ENCODE measurements around the gene CYP4F22.
A peak's percentile ranks its signal among the peaks of the same experiment; 100 is the strongest.
"Not testable (repeated sequence)": the region's sequence is repeated elsewhere in the genome, so short reads cannot be mapped to it uniquely, and the experiment has no call there.

Gene CYP4F22

DNA sequence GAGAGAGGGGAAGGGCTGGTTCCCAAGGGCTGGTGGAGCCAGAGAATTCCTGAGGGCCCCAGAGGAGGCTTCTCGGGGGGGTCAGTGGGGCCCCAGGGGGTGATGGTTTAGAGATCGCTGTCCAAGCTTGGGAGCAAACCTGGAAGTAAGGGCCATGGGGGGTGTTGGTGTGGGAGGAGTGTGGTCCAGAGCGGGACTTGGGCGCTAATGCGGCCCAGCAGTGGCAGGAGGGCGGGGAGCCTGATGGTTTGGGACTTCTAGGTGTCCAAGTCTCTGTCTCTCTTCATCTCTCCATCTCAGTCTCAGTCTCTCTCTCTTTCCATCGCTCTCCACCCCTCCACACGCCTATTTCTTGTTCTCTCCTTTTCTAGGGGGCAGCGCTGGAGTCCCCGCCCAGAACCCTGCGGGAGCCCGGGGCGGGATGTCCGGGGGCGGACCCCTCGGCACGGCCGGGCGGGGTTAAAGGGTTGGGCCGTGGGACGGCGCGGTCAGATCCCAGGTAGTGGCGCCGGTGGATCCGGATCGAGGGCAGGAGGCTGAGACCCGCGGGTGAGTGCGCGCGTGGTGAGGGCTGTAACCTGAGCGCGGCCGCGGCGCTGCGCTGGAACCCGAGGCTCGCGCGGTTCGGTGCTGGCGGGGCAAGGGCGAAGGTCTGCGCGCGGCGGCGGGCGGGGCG, at the start of gene CYP4F22:
TSS of gene CYP4F22 (plus strand) at position 491 of the 676 bp plus-strand sequence. CDS start 16,812 bp downstream, outside the sequence.
- DNase-seq: peak; percentile 44

DNA sequence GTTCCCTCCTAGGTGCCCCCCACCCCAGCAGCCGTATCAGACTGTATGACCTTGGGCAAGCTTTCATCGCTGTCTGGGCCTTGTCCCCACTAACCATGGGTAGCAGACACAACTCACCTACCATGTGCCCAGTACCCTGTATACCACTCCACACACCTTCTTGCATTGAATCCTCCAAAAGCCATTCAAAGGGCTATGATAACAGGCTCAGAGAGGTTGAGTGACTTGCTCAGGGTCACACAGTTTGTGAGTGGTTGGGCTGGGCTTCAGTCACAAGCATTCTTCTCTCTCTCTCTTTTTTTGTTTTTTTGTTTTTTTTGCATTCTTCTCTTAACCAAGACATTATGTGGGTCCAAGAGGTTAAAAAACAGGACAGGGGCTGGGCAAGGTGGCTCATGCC, 46.6 kb upstream of the CYP4F22 start:
- DNase-seq: no peak

DNA sequence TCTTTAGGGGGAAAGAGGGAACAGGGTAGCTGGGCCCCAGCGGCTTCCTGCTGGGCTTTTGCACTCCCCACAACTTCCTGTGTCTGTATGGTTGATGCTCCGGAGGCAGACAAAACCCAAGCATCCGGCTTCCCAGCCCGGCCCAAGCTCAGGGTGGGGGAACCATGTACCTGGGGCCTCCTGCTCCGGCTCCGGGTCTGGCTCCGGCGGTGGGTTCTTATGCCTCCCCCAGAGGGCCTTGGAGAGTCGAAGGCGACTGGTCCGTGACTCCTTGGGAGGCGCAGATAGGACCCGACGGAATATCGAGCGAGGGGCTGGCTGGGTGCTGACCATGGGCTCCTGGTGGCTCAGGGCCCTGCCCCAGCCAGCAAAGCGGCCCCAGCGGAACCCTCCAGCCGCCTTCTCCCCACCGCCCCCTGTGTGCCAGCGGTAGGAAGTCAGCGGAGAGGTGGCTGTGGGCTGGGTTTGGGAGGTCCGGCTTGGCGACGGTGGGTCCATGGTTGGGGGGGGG, 44.4 kb upstream of the CYP4F22 start:
- peak; percentile 88 for DNase-seq

DNA sequence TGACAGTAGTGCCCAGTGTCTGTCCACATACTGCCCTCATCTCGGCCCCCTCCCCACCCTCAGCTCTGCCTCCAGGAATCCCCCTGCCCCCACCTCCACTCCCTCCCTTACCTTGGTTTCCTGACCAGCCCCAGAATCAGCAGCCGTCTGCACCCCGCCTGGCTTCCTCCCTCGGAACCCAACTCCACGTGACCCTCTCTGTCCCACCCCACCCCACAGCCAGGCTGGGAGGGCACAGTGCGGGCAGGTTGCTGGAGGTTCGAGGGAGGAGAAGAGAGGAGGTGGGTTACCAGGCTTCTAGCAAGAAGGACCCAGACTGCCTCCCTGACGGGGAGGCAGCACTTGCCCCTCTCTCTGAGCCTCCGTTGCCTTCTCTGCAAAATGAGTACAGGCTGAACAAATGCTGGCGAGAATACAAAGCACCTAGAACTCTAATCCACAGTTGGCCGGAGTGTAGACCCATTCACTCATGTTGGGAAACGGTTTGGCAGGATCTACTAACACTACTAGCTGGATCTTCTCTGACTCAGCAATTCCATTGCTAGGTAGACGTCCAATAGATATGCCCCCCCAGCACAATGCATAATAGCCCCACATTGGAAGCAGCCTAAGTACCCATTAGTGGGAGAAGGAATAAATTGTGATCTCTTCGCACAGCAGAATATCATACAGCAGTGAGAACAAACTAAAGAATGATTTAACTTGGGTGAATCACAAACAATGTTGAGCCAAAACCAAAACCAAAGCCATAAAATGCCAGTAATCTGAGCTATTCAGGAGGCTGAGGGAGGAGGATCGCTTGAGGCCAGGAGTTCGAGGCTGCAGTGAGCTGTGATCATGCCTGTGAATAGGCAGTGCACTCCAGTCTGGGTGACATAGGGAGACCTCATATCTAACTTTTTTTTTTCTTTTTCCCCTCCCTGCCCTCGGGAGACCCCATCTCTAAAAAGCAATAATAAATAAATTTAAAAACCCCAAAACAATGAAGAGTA, 43.6 kb upstream of the CYP4F22 start, which contains the start of gene RASAL3:
TSS of gene RASAL3 (minus strand) at position 151 of the 992 bp plus-strand sequence. CDS start 186 bp downstream, outside the sequence.
- peak; percentile 86 for DNase-seq

DNA sequence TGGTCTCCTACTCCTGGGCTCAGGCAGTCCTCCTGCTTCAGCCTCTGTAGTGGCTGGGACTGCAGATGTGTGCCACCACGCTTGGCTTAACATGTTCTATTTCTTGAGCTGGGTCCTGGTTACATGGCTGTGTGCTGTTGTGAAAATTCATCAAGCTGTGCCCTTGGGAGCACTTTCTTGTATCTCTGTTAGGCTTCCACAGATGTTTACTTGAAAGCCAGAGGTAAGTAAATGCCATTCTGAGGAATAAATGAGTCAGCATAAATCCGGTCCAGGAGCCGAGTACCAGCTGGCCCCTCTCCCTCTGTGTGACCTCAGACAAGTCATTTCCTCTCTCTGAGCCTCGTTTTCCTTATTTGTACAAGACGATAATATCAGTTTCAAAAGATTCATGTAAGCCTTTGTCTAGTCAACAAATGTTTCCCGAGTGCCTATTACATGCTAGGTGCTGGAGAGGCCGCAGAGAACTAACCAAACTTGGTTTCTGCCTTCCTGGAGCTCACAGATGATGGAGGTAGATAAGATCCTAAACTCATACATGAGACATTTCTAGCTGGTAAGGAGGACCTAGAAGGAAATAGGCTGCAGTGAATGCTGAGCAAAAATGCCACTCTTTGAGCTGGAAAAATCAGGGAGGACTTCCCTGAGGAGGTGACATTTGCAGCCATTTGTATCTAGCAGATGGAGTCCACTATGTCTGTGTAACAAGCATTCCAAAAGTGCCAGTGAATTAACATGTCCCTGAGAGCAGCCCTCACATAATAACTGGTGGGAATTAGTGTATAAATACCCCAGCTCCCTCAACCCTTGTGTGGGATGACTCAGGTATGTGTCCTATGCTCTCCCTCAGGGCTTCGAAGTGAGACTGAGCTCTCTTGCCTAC, 41.2 kb upstream of the CYP4F22 start:
- peak; percentile 79 for DNase-seq

DNA sequence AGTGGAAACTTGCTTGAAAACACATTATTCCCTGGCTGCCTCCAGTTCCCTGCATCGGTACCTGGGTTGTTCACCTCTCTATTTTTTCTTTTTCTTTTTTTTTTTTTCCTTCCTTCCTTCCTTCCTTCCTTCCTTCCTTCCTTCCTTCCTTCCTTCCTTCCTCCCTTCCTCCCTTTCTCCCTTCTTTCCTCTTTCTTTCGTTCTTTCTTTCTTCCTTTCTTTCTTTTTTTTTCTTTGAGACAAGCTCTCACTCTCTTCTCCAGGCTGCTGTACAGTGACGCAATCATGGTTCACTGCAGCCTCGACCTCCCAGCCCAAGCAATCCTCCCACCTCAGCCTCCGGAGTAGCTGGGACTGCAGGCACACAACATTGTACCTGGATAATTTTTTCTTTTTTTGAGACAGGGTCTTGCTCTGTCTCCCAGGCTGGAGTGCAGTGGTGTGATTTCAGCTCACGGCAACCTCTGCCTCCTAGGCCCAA, 40.6 kb upstream of the CYP4F22 start:
- DNase-seq: no peak

DNA sequence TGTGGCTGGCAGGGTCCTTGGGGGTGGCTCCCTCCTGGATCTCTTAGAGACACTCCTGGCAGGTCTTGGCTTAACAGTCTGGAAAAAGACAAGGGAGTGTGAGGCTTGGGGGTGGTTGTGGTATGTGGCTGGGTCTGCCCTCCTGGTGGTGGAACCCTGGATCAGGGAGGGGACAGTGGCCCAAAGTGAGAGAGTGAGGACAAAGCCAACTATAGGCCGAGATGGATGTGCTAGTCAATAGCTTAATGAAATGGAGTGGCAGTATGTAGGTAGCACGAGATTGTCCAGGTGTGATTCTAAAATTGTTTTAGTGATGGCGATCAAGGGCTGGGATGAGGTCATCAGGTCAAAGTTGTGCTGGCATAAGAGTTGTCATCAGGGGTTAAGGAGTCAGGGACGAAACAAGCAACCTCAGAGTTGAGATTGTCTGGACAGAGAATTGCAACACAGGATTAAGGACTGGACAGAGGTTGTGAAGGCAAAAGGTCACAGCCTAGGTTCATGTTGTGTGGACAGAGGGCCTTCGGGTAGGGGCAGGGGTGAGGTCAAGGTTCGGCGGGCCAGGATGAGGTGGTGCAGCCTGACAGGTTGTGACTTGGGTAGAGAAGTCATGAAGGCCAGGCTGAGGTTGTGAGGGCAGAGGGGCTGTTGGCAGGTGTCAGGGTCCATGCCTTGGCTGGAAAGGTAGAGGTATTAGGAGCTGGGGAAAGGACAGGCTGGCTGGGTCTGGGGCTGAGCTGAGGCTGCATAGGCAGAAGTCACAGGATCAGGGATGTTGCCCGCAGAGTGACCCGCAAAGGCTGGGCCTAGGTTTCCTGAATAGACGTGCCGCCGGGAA, 39.4 kb upstream of the CYP4F22 start:
- DNase-seq: no peak

DNA sequence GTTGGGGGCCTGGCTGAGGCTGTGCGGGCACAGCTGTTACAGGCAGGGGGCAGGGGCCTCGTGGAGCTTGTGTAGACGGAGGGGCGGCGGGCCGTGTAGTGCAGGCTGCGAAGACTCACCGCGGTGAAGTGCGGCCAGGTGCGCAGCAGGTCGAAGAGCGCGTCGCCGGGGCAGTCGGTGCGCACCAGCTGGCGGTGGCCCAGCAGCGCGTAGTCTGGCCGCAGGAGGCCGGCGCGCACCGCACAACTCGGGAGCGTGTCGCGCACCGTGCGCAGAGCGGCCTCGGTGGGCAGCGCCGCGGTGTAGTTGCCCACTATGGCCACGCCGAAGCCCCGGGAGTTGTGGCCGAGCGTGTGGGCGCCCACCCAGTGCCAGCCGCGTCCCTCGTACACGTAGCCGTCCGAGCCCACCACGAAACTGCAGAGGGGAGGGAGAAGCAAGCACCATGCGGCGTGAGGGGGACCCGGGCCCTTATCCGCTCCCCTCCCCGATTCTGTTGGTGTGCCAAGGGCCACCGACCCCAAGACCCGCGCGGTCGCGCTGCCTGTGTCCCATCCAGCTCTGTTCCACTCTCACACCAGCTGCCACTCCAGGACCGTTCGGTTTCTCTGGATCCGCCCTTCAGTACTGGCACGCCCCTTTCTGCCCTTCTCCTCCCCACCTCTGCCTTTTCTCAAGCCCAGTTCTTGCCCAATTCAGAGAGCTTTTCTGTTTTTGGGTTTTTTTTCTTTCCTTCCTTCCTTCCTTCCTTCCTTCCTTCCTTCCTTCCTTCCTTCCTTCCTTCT, 38.6 kb upstream of the CYP4F22 start:
- peak; percentile 67 for DNase-seq

DNA sequence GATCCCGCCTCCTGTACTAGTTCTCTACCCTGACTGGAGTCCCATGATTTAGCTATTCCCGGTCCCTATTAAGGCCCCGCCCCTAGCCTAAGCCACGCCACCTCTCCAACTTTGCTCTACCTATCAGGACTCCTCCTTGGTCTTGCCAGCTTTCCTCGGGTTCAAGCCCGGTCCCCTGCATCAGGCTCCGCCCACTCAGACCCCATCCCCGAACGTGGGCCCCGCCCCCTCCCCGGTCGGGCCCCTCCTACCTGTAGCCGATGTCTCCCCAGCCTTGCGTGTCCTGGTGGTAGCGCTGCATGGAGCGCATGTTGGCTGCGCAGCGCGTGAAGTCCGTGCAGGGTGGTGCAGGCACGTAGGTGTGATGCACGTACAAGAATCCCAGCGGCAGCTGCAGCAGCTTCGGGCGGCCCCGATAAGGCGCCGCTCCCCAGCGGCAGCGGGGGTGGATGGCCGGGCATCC, 36.7 kb upstream of the CYP4F22 start:
- no peak for DNase-seq

DNA sequence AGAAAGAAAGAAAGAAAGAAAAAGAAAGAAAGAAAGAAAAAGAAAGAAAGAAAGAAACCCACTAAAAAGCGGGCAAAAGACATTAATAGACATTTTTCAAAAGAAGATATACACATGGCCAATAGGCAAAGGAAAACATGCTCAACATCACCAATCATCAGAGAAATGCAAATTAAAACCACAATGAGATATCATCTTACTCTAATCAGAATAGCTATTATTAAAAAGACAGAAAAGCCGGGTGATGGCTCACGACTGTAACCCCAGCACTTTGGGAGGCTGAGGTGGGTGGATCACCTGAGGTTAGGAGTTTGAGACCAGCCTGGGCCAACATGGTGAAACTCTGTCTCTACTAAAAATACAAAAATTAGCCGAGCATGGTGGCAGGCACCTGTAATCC, 34.5 kb upstream of the CYP4F22 start:
- DNase-seq: not testable (repeated sequence)

DNA sequence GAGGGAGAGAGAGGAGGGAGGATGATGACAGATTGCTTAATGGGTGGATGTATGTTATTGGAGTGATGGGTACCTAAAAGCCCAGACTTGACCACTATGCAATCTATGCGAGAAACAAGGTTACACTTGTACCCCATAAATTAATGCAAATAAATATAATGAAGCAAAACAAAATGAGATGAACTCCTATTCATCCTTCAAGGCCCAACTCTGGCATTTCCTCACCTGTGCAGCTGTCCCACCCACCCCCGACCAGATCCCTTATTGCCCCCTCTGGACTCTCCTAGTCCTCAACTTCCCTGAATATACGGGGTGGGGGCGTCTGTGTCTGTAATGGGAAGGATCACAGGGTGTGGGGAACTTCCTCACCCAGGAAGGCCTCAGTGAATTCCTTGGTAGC, 33.2 kb upstream of the CYP4F22 start:
- no peak for DNase-seq

DNA sequence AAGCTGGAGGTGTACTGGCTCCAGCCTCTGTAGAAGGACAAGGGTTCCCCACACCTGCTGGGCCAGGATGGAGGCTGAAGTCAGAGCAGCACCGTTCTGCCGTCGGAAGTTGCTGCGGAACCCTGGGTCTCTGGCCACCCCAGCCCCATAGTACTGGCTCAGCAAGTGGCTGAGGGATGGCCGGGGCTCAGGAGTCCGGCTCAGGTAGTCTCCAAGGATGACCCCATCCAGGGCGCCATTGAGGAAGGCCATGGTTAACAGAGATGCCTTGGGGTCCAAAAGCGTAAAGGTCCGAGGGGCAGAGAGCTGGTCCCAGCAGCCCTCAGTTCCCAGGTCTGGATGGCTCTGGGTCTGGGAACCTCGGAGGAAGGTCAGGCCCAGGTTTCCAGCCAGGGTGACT, 32.7 kb upstream of the CYP4F22 start:
- DNase-seq: no peak

DNA sequence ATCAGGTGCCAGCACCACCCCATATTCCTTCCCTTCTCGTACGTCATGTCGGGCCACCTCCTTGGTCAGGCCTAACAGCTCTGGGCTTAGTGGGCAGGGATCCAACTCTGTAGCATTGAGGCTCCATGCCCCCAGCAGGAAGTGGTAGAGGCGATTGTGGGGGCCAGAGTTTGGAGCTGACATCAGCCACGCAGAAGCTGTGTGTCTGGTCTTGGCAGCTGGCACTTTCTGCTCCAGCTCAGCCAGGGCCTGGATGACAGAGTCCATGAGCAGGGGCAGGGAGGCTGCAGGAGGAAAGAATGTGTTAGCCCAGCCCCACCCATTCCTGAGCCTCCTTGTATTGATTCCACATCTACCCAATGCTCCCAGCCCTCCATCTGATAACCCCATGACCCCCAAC, 32.0 kb upstream of the CYP4F22 start:
- DNase-seq: no peak

DNA sequence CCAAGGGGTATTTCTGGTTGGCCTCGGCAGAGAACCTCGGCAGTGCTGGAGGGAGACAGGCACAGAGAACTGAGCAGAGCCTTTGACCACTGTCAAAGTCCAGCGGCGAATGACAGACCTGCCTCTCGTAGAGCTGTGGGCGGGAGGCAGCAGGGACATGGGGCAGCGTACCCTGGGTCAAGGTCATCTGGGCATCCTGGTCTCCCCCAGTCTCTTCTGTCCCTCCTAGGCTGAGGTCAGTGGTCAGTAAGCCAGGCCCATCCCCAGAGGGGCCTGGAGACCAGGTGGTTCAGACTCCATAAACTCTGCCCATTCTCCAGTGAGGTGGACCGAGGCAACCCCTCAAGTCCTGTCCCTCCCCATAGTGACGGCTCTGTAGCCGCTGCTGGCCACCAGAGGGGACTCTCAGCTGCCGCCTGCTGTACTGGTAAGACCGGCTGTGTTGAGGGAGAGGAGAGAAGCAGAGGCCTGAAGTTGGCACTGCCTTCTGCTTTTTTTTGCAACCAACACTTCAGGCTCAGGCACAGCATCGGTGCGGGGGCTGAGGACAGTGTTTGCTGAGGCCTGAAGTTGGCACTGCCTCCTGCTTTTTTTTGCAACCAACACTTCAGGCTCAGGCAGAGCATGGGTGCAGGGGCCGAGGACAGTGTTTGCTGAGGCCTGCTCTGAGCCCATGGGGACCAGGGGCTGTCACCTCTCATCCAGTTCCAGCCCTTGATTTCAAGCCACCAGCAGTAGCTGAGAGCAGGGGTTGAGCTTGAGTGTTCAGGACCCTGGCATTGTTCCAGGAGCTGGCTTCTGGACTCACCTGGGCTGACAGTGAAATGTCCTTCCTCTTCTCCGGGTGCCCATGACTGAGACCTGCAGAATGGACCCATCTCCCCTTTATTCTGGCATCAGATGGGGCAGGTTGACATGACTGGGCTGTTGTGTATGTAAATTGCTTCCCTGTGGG, 28.7 kb upstream of the CYP4F22 start, which contains the start of gene PGLYRP2:
TSS of gene PGLYRP2 (minus strand) at position 111 of the 955 bp plus-strand sequence. CDS start 130 bp downstream, outside the sequence.
- peak; percentile 28 for DNase-seq

DNA sequence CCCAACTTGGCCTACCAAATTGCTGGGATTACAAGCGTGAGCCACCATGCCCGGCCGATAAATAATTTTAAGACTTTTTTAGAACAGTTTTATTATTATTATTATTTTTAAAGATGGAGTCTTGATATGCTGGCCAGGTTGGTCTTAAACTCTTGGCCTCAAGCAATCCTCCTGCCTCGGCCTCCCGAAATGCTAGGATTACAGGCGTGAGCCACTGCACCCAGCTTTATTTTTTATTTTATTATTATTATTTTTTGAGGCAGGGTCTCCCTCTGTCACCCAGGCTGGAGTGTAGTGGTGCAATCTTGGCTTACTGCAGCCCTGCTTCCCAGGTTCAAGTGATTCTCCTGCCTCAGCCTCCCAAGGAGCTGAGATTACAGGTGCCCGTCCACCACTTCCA, 27.3 kb upstream of the CYP4F22 start:
- not testable (repeated sequence) for DNase-seq

DNA sequence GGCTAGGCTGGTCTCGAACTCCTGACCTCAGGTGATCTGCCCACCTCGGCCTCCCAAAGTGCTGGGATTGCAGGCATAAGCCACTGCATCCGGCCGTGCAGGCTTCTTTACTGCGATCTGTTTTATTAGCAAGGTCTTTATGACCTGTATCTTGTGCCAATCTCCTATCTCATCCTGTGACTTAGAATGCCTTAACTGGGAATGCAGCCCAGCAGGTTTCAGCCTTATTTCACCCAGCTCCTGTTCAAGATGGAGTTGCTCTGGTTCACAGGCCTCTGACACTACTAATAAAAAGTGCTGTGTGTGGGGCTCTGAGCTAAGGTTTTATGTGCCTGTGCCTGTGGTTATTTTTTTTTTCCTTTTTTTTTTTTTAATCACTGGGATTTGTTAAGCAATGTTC, 22.6 kb upstream of the CYP4F22 start:
- DNase-seq: not testable (repeated sequence)

DNA sequence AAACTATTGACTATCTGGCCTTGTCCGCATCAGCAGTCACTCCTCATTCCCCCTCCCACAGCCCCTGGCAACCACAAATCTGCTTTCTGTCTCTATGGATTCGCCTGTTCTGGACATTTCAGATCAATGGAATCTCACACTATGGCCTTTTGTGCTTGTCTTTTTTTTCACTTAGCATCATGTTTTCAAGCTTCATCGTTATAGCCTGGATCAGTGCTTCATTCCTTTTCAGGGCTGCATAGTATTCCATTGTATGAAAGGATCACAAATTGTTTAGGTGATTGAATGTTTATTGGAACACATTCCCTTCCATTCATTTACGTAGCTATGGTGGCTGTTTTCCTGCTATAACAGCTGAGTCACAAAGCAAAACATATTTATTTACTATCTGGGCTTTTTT, 21.3 kb upstream of the CYP4F22 start:
- DNase-seq: no peak

DNA sequence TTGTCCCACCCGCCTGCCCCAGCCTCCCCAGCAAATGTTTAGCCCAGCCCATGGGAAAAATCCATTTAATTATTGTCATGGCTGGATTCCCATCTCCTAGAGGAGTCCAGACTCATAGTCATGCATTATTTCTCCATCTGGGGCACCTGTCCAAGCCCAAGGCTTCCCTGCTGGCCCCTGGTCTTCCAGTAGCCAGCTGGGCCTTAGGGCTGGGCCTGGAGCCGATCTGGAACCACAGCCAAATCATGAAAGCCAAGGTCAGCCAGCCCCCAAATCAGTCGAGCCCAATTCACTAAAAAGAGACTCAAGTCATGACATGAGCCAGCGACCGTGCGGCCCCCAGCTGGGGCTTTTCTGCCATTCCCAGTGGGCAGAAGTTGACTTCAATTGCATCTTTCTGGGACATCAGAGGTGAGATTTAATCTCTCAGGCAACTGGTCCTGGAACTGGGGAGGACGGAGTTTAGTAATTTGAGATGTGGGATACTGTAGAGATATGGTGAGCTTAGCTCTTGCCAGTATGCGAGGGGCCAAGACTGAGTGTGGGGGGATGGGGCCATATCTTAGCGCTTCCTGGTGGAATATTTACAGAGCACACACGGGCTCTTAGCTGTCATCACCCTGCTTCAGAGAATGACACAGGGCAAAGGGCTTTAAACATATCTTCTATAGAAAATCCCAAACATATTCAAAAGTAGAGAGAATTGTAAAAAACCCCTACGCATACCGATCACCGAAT, 19.7 kb upstream of the CYP4F22 start:
- no peak for DNase-seq

All from CD4-positive, alpha-beta T cell treated with Interleukin-17A for 4 hours (primary cell).